ENCODE results near the gene EGFL8. TPM values are rescaled to one million over a fixed set of nuclear protein-coding genes. Genes with fewer than 3 reads are reported as not detected.
A peak's percentile ranks its signal among the peaks of the same experiment; 100 is the strongest.
"Not testable (repeated sequence)": the region's sequence is repeated elsewhere in the genome, so short reads cannot be mapped to it uniquely, and the experiment has no call there.

EGFL8 gene
- total RNA-seq, 1 donor from 2014 or later, result 14.6 TPM

DNA sequence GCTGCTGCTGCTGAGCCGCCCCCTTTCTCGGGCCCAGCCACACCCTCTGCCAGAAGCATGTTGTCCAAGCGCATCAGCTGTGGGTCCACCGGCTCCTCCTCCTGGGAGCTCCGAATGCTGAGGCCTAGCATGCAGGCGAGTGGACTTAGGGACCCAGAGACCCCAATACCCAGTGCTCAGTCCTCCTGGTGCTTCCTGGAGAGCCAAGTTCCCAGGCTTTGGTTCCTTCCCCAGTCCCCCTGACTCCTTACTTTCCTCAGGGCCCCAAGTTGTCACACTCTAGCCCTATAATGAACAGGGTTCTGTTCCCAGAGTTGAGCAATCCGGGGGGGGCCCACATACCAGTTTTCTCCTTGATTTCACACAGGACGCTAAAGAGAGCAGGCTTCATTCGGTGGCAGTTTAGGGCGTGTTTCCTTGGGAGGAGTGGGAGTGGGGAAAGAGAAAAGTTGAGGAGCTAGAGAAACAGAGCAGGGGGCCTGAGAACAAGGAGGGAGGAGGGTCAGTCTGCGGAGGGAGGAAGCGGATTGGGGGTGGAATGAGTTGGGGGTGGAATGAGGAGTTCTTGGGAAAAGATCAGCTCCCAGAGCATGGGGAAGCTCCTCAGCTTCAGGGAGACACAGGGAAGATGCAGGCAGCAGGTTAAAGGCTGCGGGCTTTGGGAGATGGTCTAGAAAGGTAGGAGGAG is 24.1 kb downstream of the EGFL8 start:
- H3K9ac ChIP-seq (ENCODE audit: low read depth in 1 of 3, low read length in 3 of 3), result peak overlapping the region; percentile 86 to 91 (median 88)
- H3K9me3 ChIP-seq (ENCODE audit: control insufficient read depth in 3 of 3, low read length in 3 of 3), result no peaks in the 10 kb centered on the region
- H3K4me1 ChIP-seq (ENCODE audit: control insufficient read depth in 3 of 3, insufficient read depth in 3 of 3, low read length in 3 of 3), result peaks cover 35 to 60% (median 58%) of the 10 kb centered on the region in 3 donors
- peak overlapping the region; percentile 54 to 78 (median 70) for H3K4me3 ChIP-seq (ENCODE audit: low read length in 3 of 3)
- H3K27ac ChIP-seq (ENCODE audit: low read depth, low read length), result peak overlapping the region; percentile 97
- H3K36me3 ChIP-seq (ENCODE audit: control insufficient read depth in 3 of 3, insufficient read depth in 3 of 3, low read length in 3 of 3), result peaks cover 15 to 23% (median 16%) of the 10 kb centered on the region in 3 donors
- H3K27me3 ChIP-seq (ENCODE audit: control insufficient read depth in 3 of 3, insufficient read depth in 3 of 3, low read length in 3 of 3), result no peaks in the 10 kb centered on the region

DNA sequence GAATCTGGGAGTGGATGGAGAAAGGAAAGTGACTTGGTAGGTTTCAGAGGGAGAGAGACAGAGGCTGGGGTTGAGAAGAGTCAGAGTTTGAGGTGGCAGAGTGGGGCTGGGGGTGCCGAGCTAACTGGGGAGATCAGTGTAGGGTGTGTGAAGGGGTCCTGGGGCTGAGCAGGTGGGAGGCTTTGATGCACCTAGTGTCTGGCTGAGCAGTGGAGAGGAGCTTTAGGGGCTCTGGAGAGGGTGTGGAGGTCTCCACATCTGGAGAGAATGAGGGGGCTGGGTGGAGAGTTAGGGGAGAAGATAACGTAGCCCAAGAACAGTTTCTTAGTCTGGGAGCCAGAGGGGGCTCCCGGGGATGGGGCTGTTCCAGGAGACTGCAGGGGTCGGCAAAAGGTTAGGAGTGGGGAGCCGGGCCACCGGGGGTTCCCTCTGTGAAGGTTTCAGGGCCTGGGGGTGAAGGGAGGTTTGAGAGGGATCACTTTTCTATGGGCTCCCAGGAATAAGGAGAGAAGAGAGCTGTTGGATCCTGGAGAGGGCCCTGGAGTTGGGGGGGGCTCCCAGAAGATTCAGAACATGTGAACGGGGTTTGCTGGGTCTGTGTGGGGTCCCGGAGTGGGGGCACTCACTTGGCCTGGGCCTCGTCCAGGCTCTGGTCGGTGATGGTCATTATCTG is 24.8 kb downstream of the EGFL8 start:
- H3K36me3 ChIP-seq (ENCODE audit: control insufficient read depth in 3 of 3, insufficient read depth in 3 of 3, low read length in 3 of 3), result peaks cover 15 to 18% (median 15%) of the 10 kb centered on the region in 3 donors
- no peaks in the 10 kb centered on the region for H3K9me3 ChIP-seq (ENCODE audit: control insufficient read depth in 3 of 3, low read length in 3 of 3)
- H3K9ac ChIP-seq (ENCODE audit: low read depth in 1 of 3, low read length in 3 of 3), result peak overlapping the region; percentile 86 to 91 (median 88)
- H3K27ac ChIP-seq (ENCODE audit: low read depth, low read length), result peak overlapping the region; percentile 97
- H3K4me1 ChIP-seq (ENCODE audit: control insufficient read depth in 3 of 3, insufficient read depth in 3 of 3, low read length in 3 of 3), result peaks cover 35 to 55% (median 53%) of the 10 kb centered on the region in 3 donors
- peak overlapping the region; percentile 54 to 78 (median 70) for H3K4me3 ChIP-seq (ENCODE audit: low read length in 3 of 3)
- H3K27me3 ChIP-seq (ENCODE audit: control insufficient read depth in 3 of 3, insufficient read depth in 3 of 3, low read length in 3 of 3), result no peaks in the 10 kb centered on the region

DNA sequence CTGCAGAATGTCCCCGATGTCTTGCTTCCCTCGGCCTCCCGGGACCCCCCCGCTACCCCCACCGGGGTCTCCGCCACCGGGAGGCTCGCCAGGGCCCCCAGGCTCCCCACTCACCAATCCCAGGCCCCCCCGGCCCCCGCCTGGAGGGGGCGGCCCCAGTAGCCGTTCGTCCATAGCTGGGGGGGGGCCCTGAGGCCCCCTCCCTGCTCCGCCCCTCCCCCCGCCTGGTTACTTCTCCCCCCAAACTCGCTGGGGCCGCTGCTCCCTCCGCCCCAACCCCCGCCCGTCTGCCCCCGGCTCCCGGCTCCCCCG is 25.3 kb downstream of the EGFL8 start:
- H3K4me1 ChIP-seq (ENCODE audit: control insufficient read depth in 3 of 3, insufficient read depth in 3 of 3, low read length in 3 of 3), result peaks cover 36 to 57% (median 53%) of the 10 kb centered on the region in 3 donors
- peak overlapping the region; percentile 97 for H3K27ac ChIP-seq (ENCODE audit: low read depth, low read length)
- H3K9ac ChIP-seq (ENCODE audit: low read depth in 1 of 3, low read length in 3 of 3), result peak overlapping the region; percentile 86 to 91 (median 88)
- peak overlapping the region; percentile 54 to 78 (median 70) for H3K4me3 ChIP-seq (ENCODE audit: low read length in 3 of 3)
- H3K36me3 ChIP-seq (ENCODE audit: control insufficient read depth in 3 of 3, insufficient read depth in 3 of 3, low read length in 3 of 3), result peaks cover 15 to 16% (median 15%) of the 10 kb centered on the region in 3 donors
- no peaks in the 10 kb centered on the region for H3K27me3 ChIP-seq (ENCODE audit: control insufficient read depth in 3 of 3, insufficient read depth in 3 of 3, low read length in 3 of 3)
- H3K9me3 ChIP-seq (ENCODE audit: control insufficient read depth in 3 of 3, low read length in 3 of 3), result no peaks in the 10 kb centered on the region

DNA sequence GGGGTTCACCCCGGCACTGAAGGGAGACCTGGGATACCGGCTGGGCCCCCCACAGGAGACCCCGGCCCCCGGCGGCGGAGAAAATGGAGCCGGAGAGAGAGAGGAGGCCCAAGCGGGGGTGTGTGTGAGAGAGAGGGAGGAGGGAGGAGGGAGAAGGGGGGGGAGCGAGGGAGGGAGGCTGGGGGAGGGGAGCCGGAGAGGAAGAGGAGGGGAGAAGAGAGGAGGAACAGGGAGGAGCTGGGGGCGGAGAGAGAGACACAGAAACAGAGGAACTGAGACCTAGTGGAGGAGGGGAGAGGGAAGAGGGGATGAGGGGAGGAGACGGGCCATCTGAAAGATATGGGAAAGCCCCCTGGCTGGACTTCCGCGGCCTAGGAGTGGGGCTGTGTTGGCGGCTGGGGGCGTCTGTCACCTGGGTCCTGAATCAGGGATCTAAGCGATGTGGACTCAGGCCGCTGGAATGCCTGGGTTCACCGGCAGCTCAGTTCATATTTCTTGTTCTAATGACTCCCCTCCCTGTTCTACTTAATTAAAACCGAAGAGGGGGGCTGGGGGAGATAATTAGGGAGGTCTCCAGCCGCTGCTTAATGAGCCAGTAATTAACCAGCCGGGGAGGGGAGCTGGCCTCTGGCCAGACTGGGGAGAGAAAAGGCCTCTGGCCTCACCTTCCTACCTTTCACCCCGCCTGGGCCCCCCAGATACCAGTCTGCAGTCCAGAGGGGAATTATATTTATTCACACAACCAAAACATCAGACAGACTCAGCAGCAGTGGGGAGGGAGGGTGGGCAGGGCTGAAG is 25.9 kb downstream of the EGFL8 start, which contains the start of gene PBX2:
PBX2 (minus strand) TSS at position 149 of the 798 bp plus-strand sequence. CDS start 287 bp downstream, outside the sequence.
- peak within 1 kb of the TSS; percentile 97 for H3K27ac ChIP-seq (ENCODE audit: low read depth, low read length)
- H3K27me3 ChIP-seq (ENCODE audit: control insufficient read depth in 3 of 3, insufficient read depth in 3 of 3, low read length in 3 of 3), result no peaks in the 10 kb centered on the region
- H3K9ac ChIP-seq (ENCODE audit: low read depth in 1 of 3, low read length in 3 of 3), result peak within 1 kb of the TSS; percentile 87 to 95 (median 91)
- peaks cover 42 to 62% (median 58%) of the 10 kb centered on the region in 3 donors for H3K4me1 ChIP-seq (ENCODE audit: control insufficient read depth in 3 of 3, insufficient read depth in 3 of 3, low read length in 3 of 3)
- no peaks in the 10 kb centered on the region for H3K9me3 ChIP-seq (ENCODE audit: control insufficient read depth in 3 of 3, low read length in 3 of 3)
- peak within 1 kb of the TSS; percentile 86 to 94 (median 87) for H3K4me3 ChIP-seq (ENCODE audit: low read length in 3 of 3)
- H3K36me3 ChIP-seq (ENCODE audit: control insufficient read depth in 3 of 3, insufficient read depth in 3 of 3, low read length in 3 of 3), result peaks cover 15 to 16% (median 15%) of the 10 kb centered on the region in 3 donors

DNA sequence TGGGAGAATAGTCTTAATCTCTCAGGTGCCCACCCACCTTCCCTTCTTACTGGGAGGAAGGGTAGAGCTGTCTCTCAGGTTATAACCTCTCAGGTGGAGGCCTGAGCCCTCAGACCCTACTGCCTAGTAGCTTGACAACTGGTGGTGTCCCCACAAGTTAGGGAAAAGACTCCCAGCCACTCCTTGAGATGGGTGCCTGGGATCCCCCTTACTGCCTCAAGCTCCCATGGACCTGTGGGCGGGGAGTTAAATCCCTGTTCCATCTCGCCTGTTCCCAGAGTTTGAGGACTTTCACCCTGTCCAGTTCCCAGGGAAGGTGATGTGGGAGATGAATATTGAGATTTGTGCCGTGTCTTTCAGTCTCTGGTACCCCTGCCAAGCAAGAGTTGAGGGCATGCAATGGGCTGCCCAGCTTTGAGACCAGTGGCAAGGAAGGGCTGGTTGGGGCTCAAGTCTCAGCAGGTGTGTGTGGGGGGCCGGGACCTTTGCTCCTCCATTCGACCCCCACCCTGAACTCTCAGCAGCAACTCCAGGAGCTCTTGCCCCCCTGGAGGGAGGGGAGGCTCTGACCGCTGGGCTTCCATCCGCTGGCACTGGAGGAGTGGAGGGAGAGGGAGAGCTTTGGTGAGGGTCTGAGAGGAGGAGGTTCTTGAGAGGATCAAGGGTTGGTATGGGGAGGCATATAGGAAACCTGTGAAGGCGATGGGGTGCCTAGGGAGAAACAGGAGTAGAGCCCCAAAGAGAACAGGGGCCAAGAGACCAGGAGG is 26.7 kb downstream of the EGFL8 start:
- no peaks in the 10 kb centered on the region for H3K27me3 ChIP-seq (ENCODE audit: control insufficient read depth in 3 of 3, insufficient read depth in 3 of 3, low read length in 3 of 3)
- peaks cover 40 to 65% (median 55%) of the 10 kb centered on the region in 3 donors for H3K4me1 ChIP-seq (ENCODE audit: control insufficient read depth in 3 of 3, insufficient read depth in 3 of 3, low read length in 3 of 3)
- H3K27ac ChIP-seq (ENCODE audit: low read depth, low read length), result peak overlapping the region; percentile 97
- peaks cover 15 to 16% (median 15%) of the 10 kb centered on the region in 3 donors for H3K36me3 ChIP-seq (ENCODE audit: control insufficient read depth in 3 of 3, insufficient read depth in 3 of 3, low read length in 3 of 3)
- peak overlapping the region; percentile 87 to 95 (median 91) for H3K9ac ChIP-seq (ENCODE audit: low read depth in 1 of 3, low read length in 3 of 3)
- H3K9me3 ChIP-seq (ENCODE audit: control insufficient read depth in 3 of 3, low read length in 3 of 3), result no peaks in the 10 kb centered on the region
- peak overlapping the region; percentile 36 to 94 (median 86) for H3K4me3 ChIP-seq (ENCODE audit: low read length in 3 of 3)

DNA sequence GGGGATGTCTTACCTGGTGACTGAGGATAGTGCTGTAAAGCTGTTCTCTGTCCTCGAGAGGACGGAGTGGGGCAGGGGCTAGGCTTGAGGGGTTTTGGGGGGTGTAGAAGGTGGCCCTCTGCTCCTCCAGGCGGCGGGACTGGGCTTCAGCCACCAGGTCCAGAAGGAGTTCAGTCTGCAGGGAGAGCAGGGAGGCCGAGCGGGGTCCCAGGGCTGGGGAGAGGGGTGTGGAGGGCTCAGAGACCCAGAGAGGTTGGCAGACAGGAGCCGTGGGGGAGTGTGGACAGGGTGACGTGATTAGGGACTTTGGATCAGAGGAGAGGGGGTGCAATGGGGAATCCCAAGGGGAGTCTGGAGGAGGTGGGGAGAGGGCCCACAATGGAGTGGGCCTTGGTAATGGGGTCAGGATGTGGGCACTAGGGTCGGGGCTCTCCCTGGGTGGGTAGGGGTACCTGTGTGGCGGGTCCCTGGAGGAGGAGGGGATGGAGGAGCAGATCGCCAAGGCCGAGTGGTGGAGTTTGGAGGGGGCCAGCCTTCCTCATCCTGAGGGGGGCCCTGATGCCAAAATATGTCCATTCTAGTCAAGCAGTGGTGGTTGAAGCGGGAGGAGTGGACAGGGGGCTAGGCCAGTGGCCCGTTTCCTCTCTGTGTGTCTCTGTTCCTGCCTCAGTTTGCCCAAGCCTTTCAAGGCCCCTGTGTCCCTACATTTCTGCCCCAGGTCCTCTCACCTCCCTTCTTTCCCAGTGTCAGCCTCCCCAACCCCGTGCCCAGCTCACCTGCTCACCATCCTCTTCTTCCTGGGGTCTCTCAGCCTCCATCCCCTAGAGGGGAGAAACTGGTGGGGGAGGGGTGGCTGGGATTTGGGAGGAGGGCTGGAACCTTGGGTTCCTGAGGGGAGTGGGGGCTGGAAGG is 27.6 kb downstream of the EGFL8 start:
- Histone ChIP-seq H3K27ac (ENCODE audit: low read depth, low read length) (peak overlapping the region; percentile 97), H3K36me3 (ENCODE audit: control insufficient read depth in 3 of 3, insufficient read depth in 3 of 3, low read length in 3 of 3) (peaks cover 8 to 11% (median 8%) of the 10 kb centered on the region in 3 donors), H3K9me3 (ENCODE audit: control insufficient read depth in 3 of 3, low read length in 3 of 3) (no peaks in the 10 kb centered on the region), H3K9ac (ENCODE audit: low read depth in 1 of 3, low read length in 3 of 3) (peak overlapping the region; percentile 32 to 45 (median 33)), H3K27me3 (ENCODE audit: control insufficient read depth in 3 of 3, insufficient read depth in 3 of 3, low read length in 3 of 3) (no peaks in the 10 kb centered on the region), H3K4me1 (ENCODE audit: control insufficient read depth in 3 of 3, insufficient read depth in 3 of 3, low read length in 3 of 3) (peaks cover 43 to 64% (median 54%) of the 10 kb centered on the region in 3 donors), H3K4me3 (ENCODE audit: low read length in 3 of 3) (peak overlapping the region; percentile 22 to 55 (median 51))

DNA sequence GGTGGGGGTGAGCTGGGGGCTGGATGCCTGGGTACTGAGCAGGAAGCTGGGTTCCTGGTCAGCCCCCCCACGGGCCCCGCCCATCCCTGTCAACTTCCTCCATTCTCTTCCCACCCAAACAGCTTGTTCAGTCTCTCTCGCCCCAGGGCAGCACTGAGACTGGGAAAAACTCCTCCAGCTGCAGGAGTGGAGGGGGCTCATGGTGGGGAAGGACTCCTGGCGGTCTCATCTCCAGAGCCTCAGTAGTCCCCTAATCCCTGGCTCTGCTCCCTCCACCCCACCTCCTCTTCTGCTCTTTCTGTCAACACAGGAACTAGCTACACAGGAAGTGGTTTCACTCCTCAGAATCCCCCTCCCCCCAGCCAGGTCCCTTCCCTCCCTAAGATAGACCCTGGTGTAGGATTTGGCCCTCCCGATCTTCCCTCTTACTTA is 28.2 kb downstream of the EGFL8 start, which contains the start of gene GPSM3:
GPSM3 (minus strand) TSS at position 36 of the 432 bp plus-strand sequence. CDS start 130 bp downstream, outside the sequence.
- peak within 1 kb of the TSS; percentile 41 to 55 (median 51) for H3K4me3 ChIP-seq (ENCODE audit: low read length in 3 of 3)
- peak within 1 kb of the TSS; percentile 97 for H3K27ac ChIP-seq (ENCODE audit: low read depth, low read length)
- H3K9ac ChIP-seq (ENCODE audit: low read depth in 1 of 3, low read length in 3 of 3), result peak within 1 kb of the TSS; percentile 40 to 95 (median 57)
- no peaks in the 10 kb centered on the region for H3K9me3 ChIP-seq (ENCODE audit: control insufficient read depth in 3 of 3, low read length in 3 of 3)
- H3K4me1 ChIP-seq (ENCODE audit: control insufficient read depth in 3 of 3, insufficient read depth in 3 of 3, low read length in 3 of 3), result peaks cover 45 to 66% (median 52%) of the 10 kb centered on the region in 3 donors
- no peaks in the 10 kb centered on the region for H3K27me3 ChIP-seq (ENCODE audit: control insufficient read depth in 3 of 3, insufficient read depth in 3 of 3, low read length in 3 of 3)
- peaks cover 2 to 5% (median 2%) of the 10 kb centered on the region in 3 donors for H3K36me3 ChIP-seq (ENCODE audit: control insufficient read depth in 3 of 3, insufficient read depth in 3 of 3, low read length in 3 of 3)

DNA sequence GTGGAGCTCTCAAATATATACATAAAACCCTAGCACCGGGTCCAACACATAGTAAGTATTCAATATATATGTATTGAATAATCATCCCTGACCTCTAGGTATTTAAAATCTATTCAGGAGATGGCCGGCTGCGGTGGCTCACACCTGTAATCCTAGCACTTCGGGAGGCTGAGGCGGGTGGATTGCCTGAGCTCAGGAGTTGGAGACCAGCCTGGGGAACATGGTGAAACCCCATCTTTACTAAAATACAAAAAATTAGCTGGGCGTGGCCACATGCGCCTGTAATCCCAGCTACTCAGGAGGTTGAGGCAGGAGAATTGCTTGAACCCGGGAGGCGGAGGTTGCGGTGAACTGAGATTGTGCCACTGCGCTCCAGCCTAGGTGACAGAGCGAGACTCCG is 28.7 kb downstream of the EGFL8 start:
- H3K4me3 ChIP-seq (ENCODE audit: low read length in 3 of 3); H3K9me3 ChIP-seq (ENCODE audit: control insufficient read depth in 3 of 3, low read length in 3 of 3); H3K27me3 ChIP-seq (ENCODE audit: control insufficient read depth in 3 of 3, insufficient read depth in 3 of 3, low read length in 3 of 3); H3K36me3 ChIP-seq (ENCODE audit: control insufficient read depth in 3 of 3, insufficient read depth in 3 of 3, low read length in 3 of 3): not testable (repeated sequence)
- peaks cover 41 to 61% (median 49%) of the 10 kb centered on the region in 3 donors for H3K4me1 ChIP-seq (ENCODE audit: control insufficient read depth in 3 of 3, insufficient read depth in 3 of 3, low read length in 3 of 3)
- peak overlapping the region in 2 of 3 donors; percentile 40 to 57 for H3K9ac ChIP-seq (ENCODE audit: low read depth in 1 of 3, low read length in 3 of 3)
- peak overlapping the region; percentile 97 for H3K27ac ChIP-seq (ENCODE audit: low read depth, low read length)
